Vagina (tissue), 2 donors: ENCODE results near the gene MVK. TPM values are rescaled to one million over a fixed set of nuclear protein-coding genes. Genes with fewer than 3 reads are reported as not detected.
"Not testable (repeated sequence)": the region's sequence is repeated elsewhere in the genome, so short reads cannot be mapped to it uniquely, and the experiment has no call there.

Experiments used
- DNase-seq, 2 donors: peaks; one replicate each; pipeline ENCODE4 v3.0.0-alpha.2; 2017; ENCODE audit errors: extremely low spot score in 2 of 2
- H3K27ac ChIP-seq: fragments of 200-600 bp; sonication (generic); one replicate; pipeline ENCODE4 v1.5.1; 2019
- H3K27me3 ChIP-seq: fragments of 200-600 bp; sonication (generic); one replicate; pipeline ENCODE4 v1.5.1; 2019
- H3K36me3 ChIP-seq, 2 donors: fragments of 200-600 bp; sonication (generic); one replicate each; pipeline ENCODE4 v1.5.1; 2017 to 2019
- H3K4me1 ChIP-seq: fragments of 200-600 bp; sonication (generic); one replicate; pipeline ENCODE4 v1.5.1; 2019
- H3K4me3 ChIP-seq, 2 donors: fragments of 200-600 bp; sonication (generic); 1 replicate in 1 of 2; 2 replicates in 1 of 2; pipeline ENCODE4 v1.5.1; 2016 to 2019
- H3K9me3 ChIP-seq: fragments of 200-600 bp; sonication (generic); one replicate; pipeline ENCODE4 v1.5.1; 2019
- CTCF ChIP-seq, 3 experiments: fragments of 450-650 bp in 2 of 3; fragments of 200-600 bp in 1 of 3; sonication (generic) in 1 of 3; IDR thresholded peaks; one replicate each; pipeline ENCODE4 v1.5.1; 2017 to 2019; ENCODE audit warnings: antibody characterized with exemption in 3 of 3, mild to moderate bottlenecking in 2 of 3, moderate library complexity in 2 of 3
- POLR2A ChIP-seq, 2 donors: fragments of 450-650 bp; IDR thresholded peaks; one replicate each; pipeline ENCODE4 v1.6.1; 2017; ENCODE audit warnings: antibody characterized with exemption in 2 of 2, mild to moderate bottlenecking in 2 of 2, moderate library complexity in 2 of 2
- POLR2AphosphoS5 ChIP-seq, 2 donors: sonication (generic); formaldehyde crosslinking; IDR thresholded peaks; one replicate each; pipeline ENCODE4 v1.9.0; 2017; ENCODE audit warnings: antibody characterized with exemption in 2 of 2, mild to moderate bottlenecking in 2 of 2, low read depth in 1 of 2; ENCODE audit not compliant: insufficient read depth in 1 of 2
- intact Hi-C: fragments of 100-400 bp; cut with DNase I; formaldehyde crosslinking; loops from one replicate; pipeline ENCODE4 v1.15.1; 2023
- total RNA-seq: library from RNA; depleted of rRNA; stranded (reverse); fragments of >200 nt; gene quantifications from one replicate; pipeline ENCODE4 v1.2.3, GENCODE V29; 2016

Gene MVK
- total RNA-seq, 1 donor from 2014 or later, result 24.1 TPM

- H3K27me3 ChIP-seq, result no peaks in the 10 kb centered on the region
- DNase-seq, result no peak
- intact Hi-C loops, result loop anchor here (5.0 kb wide), 1 partner anchor 179 kb away; no protein-coding TSS in a partner anchor
- H3K27ac ChIP-seq, result no peak overlapping the region
- TF ChIP-seq POLR2A (IDR thresholded peaks at IDR 0.05) (no peak), CTCF (IDR thresholded peaks at IDR 0.05) (no peak), POLR2AphosphoS5 (IDR thresholded peaks at IDR 0.05; ENCODE audit: insufficient read depth in 1 of 2, low read depth in 1 of 2) (no peak)
- H3K4me3 ChIP-seq, result no peak overlapping the region
- peaks cover 0 to 6% of the 10 kb centered on the region in 2 donors for H3K36me3 ChIP-seq
- peaks cover 9% of the 10 kb centered on the region for H3K4me1 ChIP-seq
- no peaks in the 10 kb centered on the region for H3K9me3 ChIP-seq
These were observed 24.8 kb downstream of the MVK start for GRCh38 chr12:109598428-109598854.

DNA sequence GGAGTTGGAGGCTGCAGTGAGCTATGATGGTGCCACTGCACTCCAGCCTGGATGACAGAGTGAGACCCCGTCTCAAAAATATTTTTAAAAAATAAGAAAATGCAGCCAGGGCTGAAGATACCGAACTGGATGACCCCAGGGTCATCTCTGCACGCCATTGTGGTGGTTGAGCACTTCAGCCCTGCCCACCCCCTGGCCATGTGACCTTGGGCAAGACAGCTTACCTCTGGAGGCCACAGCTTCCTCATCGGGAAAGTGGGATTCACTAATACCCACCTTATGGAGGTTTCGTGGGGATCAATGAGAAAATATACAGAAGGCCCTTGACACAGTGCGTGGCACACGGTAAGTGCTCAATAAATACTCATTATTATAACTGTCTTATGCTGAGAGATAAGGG lies 25.5 kb downstream of the MVK start:
- DNase-seq, result no peak
- H3K9me3 ChIP-seq, result no peaks in the 10 kb centered on the region
- H3K36me3 ChIP-seq, result peaks cover 0 to 6% of the 10 kb centered on the region in 2 donors
- no peak for TF ChIP-seq CTCF (IDR thresholded peaks at IDR 0.05)
- TF ChIP-seq POLR2A (IDR thresholded peaks at IDR 0.05), result no peak
- no peak for TF ChIP-seq POLR2AphosphoS5 (IDR thresholded peaks at IDR 0.05; ENCODE audit: insufficient read depth in 1 of 2, low read depth in 1 of 2)
- no peak overlapping the region for H3K27ac ChIP-seq
- no peak overlapping the region for H3K4me3 ChIP-seq
- no peaks in the 10 kb centered on the region for H3K27me3 ChIP-seq
- intact Hi-C loops, result loop anchor here (5.0 kb wide), 1 partner anchor 178 kb away; no protein-coding TSS in a partner anchor
- H3K4me1 ChIP-seq, result peaks cover 9% of the 10 kb centered on the region

- Histone ChIP-seq H3K27me3 (no peaks in the 10 kb centered on the region), H3K4me1 (peaks cover 9% of the 10 kb centered on the region), H3K4me3 (no peak overlapping the region), H3K9me3 (no peaks in the 10 kb centered on the region), H3K36me3 (peaks cover 0 to 6% of the 10 kb centered on the region in 2 donors), H3K27ac (no peak overlapping the region)
- no peak for TF ChIP-seq POLR2AphosphoS5 (IDR thresholded peaks at IDR 0.05; ENCODE audit: insufficient read depth in 1 of 2, low read depth in 1 of 2)
- no peak for TF ChIP-seq POLR2A (IDR thresholded peaks at IDR 0.05)
- TF ChIP-seq CTCF (IDR thresholded peaks at IDR 0.05), result no peak
- intact Hi-C loops, result no loop called here
- DNase-seq, result no peak
These were observed 26.9 kb downstream of the MVK start for GRCh38 chr12:109600481-109600880.

DNA sequence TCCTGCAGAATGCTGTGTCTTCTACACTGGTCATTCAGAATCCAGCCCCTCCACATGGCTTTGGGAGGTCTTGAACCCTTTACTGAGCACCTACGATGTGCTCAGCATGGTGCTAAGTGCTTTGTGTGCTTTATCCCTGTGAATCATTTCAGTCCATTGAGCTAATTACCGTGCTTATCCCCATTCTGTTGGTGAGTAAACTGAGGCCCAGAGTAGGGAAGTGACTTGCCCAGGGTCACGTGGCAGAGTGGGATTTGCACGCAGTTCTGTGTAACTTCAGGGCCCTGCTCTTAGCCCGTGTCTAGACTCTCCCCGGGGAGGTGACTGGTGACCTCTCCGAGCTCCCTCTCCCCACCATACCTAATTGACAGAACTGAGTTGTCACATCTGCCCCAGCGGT lies 27.4 kb downstream of the MVK start:
- no peaks in the 10 kb centered on the region for H3K27me3 ChIP-seq
- peaks cover 0 to 6% of the 10 kb centered on the region in 2 donors for H3K36me3 ChIP-seq
- peaks cover 9% of the 10 kb centered on the region for H3K4me1 ChIP-seq
- H3K9me3 ChIP-seq, result no peaks in the 10 kb centered on the region
- H3K4me3 ChIP-seq, result no peak overlapping the region
- intact Hi-C loops, result no loop called here
- TF ChIP-seq POLR2A (IDR thresholded peaks at IDR 0.05) (no peak), POLR2AphosphoS5 (IDR thresholded peaks at IDR 0.05; ENCODE audit: insufficient read depth in 1 of 2, low read depth in 1 of 2) (no peak), CTCF (IDR thresholded peaks at IDR 0.05) (no peak)
- DNase-seq, result no peak
- no peak overlapping the region for H3K27ac ChIP-seq

DNA sequence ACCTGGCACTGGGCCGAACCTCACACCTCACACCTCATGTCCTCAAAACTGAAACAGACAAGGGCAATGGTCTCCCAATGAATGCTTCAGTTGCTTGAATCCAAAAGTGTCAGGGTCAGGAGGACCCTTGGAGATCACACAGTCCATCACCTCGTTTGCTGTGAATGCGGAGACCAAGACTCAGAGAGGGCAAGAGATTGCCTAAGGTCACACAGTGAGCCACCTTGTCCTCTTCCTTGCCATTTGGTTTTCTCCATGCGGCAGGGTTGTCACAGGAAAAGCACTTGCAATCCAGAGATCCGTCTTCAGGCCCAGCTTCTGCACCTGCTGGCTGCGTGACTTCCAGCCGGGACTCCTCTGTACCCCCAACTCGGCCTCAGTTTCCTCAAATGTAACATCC lies 28.0 kb downstream of the MVK start:
- intact Hi-C loops, result no loop called here
- H3K27ac ChIP-seq, result no peak overlapping the region

GRCh38 chr12:109602132-109602531 lies 28.5 kb downstream of the MVK start:
- H3K27me3 ChIP-seq, H3K9me3 ChIP-seq, H3K4me3 ChIP-seq, intact Hi-C loops, H3K36me3 ChIP-seq, DNase-seq, H3K27ac ChIP-seq: not testable (repeated sequence)
- peaks cover 18% of the 10 kb centered on the region for H3K4me1 ChIP-seq

More for the DNA sequence above, 28.0 kb downstream of the MVK start:
- TF ChIP-seq POLR2AphosphoS5 (IDR thresholded peaks at IDR 0.05; ENCODE audit: insufficient read depth in 1 of 2, low read depth in 1 of 2), result no peak
- no peak for TF ChIP-seq POLR2A (IDR thresholded peaks at IDR 0.05)
- TF ChIP-seq CTCF (IDR thresholded peaks at IDR 0.05), result no peak
- peaks cover 0 to 4% of the 10 kb centered on the region in 2 donors for H3K36me3 ChIP-seq
- no peak overlapping the region for H3K4me3 ChIP-seq
- H3K4me1 ChIP-seq, result peaks cover 14% of the 10 kb centered on the region
- no peaks in the 10 kb centered on the region for H3K9me3 ChIP-seq
- no peak for DNase-seq
- H3K27me3 ChIP-seq, result no peaks in the 10 kb centered on the region
